HepG2 (cell line): ENCODE measurements around the gene HMGN4. TPM values are rescaled to one million over a fixed set of nuclear protein-coding genes. Genes with fewer than 3 reads are reported as not detected.

Experiments
- ATF4 ChIP-seq, 2 experiments: fragments of 450-650 bp in 1 of 2; sonication (generic) in 1 of 2; formaldehyde crosslinking; IDR thresholded peaks; 2 replicates each; pipeline versions ENCODE4 v1.5.0 to v1.8.0; 2020 to 2022; ENCODE audit warnings: mild to moderate bottlenecking in 1 of 2, missing genetic modification reagents in 1 of 2
- CREM ChIP-seq, 2 experiments: sonication (generic) in 1 of 2; formaldehyde crosslinking in 1 of 2; IDR thresholded peaks; 2 replicates each; pipeline versions ENCODE4 v1.4.0 to v1.6.1; 2016 to 2020; ENCODE audit warnings: antibody characterized with exemption in 1 of 2, mild to moderate bottlenecking in 1 of 2, missing genetic modification reagents in 1 of 2
- GZF1 ChIP-seq: sonication (generic); formaldehyde crosslinking; IDR thresholded peaks from 2 replicates; pipeline ENCODE4 v1.5.1; 2020; ENCODE audit warnings: mild to moderate bottlenecking, missing genetic modification reagents
- HMGXB3 ChIP-seq: sonication (generic); formaldehyde crosslinking; IDR thresholded peaks from 2 replicates; pipeline ENCODE4 v1.4.0; 2020; ENCODE audit warnings: missing genetic modification reagents, borderline replicate concordance
- KDM5A ChIP-seq: fragments of 200-600 bp; sonication (generic); IDR thresholded peaks from 2 replicates; pipeline ENCODE4 v1.7.0; 2018; ENCODE audit warnings: antibody characterized with exemption, mild to moderate bottlenecking, low read length, borderline replicate concordance
- KLF6 ChIP-seq: IDR thresholded peaks from 2 replicates; pipeline ENCODE4 v1.8.0; 2016; ENCODE audit warnings: missing biosample characterization, missing genetic modification reagents
- MTF1 ChIP-seq: sonication (generic); formaldehyde crosslinking; IDR thresholded peaks from 2 replicates; pipeline ENCODE4 v1.5.0; 2020; ENCODE audit warnings: missing genetic modification reagents
- NAIF1 ChIP-seq: sonication (generic); formaldehyde crosslinking; IDR thresholded peaks from 2 replicates; pipeline ENCODE4 v1.5.0; 2020; ENCODE audit warnings: mild to moderate bottlenecking, missing genetic modification reagents, borderline replicate concordance
- NR0B2 ChIP-seq: sonication (generic); formaldehyde crosslinking; IDR thresholded peaks from 2 replicates; pipeline ENCODE4 v1.4.0; 2020; ENCODE audit warnings: mild to moderate bottlenecking, missing genetic modification reagents
- SOX13 ChIP-seq, 3 experiments: fragments of 450-650 bp in 1 of 3; sonication (generic) in 1 of 3; formaldehyde crosslinking in 1 of 3; IDR thresholded peaks in 2 of 3; conservative IDR thresholded peaks in 1 of 3; 2 replicates each; pipeline versions ENCODE4 v1.5.0 to v1.6.1; 2016 to 2020; ENCODE audit warnings: antibody characterized with exemption in 1 of 3, mild to moderate bottlenecking in 1 of 3, missing compliant biosample characterization in 1 of 3, missing genetic modification reagents in 1 of 3, moderate library complexity in 1 of 3
- TBP ChIP-seq: sonication (generic); formaldehyde crosslinking; IDR thresholded peaks from 2 replicates; pipeline ENCODE4 v1.5.0; 2020; ENCODE audit warnings: missing genetic modification reagents
- TCF7 ChIP-seq: sonication (generic); IDR thresholded peaks from 2 replicates; pipeline ENCODE4 v1.6.1; 2016; ENCODE audit warnings: antibody characterized with exemption, low read depth
- THAP11 ChIP-seq: IDR thresholded peaks from 2 replicates; pipeline ENCODE4 v1.6.1; 2016; ENCODE audit warnings: missing biosample characterization, missing genetic modification reagents
- ZEB1 ChIP-seq: IDR thresholded peaks from 2 replicates; pipeline ENCODE4 v1.6.1; 2012; ENCODE audit warnings: mild to moderate bottlenecking, low read depth, inconsistent platforms; ENCODE audit not compliant: insufficient replicate concordance
- ZNF646 ChIP-seq: sonication (generic); formaldehyde crosslinking; IDR thresholded peaks from 2 replicates; pipeline ENCODE4 v1.9.0; 2021; ENCODE audit warnings: mild to moderate bottlenecking, missing genetic modification reagents
- polyA plus RNA-seq, 8 experiments: library from polyadenylated mRNA; depleted of rRNA in 3 of 8; stranded (reverse) in 7 of 8; unstranded in 1 of 8; fragments of >200 nt; fragmentation: Illumina TruSeq in 4 of 8; extraction: Trizol in 4 of 8; gene quantifications; 2 replicates each; pipeline versions ENCODE4 v1.2.1 to v1.2.3, GENCODE V29; 2011 to 2016; ENCODE audit warnings: low read depth in 4 of 8, missing spikeins in 1 of 8, mixed read lengths in 1 of 8; ENCODE audit not compliant: insufficient read depth in 1 of 8
- total RNA-seq, 5 experiments: library from RNA; depleted of rRNA; stranded (reverse); fragments of >200 nt; fragmentation: Illumina TruSeq; extraction: Trizol; gene quantifications; 2 replicates each; pipeline ENCODE4 v1.2.3, GENCODE V29; 2016; ENCODE audit warnings: low read depth in 1 of 5

Gene HMGN4
- total and polyA plus RNA-seq, 2 of the 13 experiments (the other 11 are each of a cell fraction or from before 2014, with no cell fraction given), result 39.9 to 52.1 TPM

GRCh38 chr6:26576929-26577719 lies 39.0 kb downstream of the HMGN4 start (continued):
- TF ChIP-seq ZNF646, result no peak
- no peak for TF ChIP-seq TCF7
- TF ChIP-seq THAP11 (CRISPR knock-in tag), result peak; percentile 60
- TF ChIP-seq TBP (CRISPR knock-in tag), result no peak
- no peak for TF ChIP-seq NR0B2
- TF ChIP-seq GZF1 (CRISPR knock-in tag), result peak; percentile 97
- TF ChIP-seq ZEB1, result no peak
- TF ChIP-seq KLF6 (CRISPR knock-in tag), result peak; percentile 56; the same call in 1 of the 2 replicates
- 0 out of 2 replicates have a peak, but pooled peaks have one; percentile 36 for TF ChIP-seq NAIF1 (CRISPR knock-in tag)
- no peak for TF ChIP-seq CREM (IDR thresholded peaks at IDR 0.05)
- no peak for TF ChIP-seq CREM (CRISPR knock-in tag; IDR thresholded peaks at IDR 0.05)
- TF ChIP-seq SOX13 (IDR thresholded peaks at IDR 0.05), result no peak
- peak in 1 of 2 experiments; percentile 30; a peak in 1 of 4 replicates for TF ChIP-seq SOX13 (CRISPR knock-in tag; conservative IDR thresholded peaks at IDR 0.05 in 1 of 2, IDR thresholded peaks at IDR 0.05 in 1 of 2)
- no peak for TF ChIP-seq HMGXB3 (CRISPR knock-in tag)
- peak; percentile 24; the same call in 1 of the 2 replicates for TF ChIP-seq KDM5A
- TF ChIP-seq ATF4 (CRISPR knock-in tag; IDR thresholded peaks at IDR 0.05), result no peak
- no peak for TF ChIP-seq MTF1 (CRISPR knock-in tag)
